Jurkat, Clone E6-1 (cell line): Measurements from ENCODE around the gene TSPOAP1. TPM values are rescaled to one million over a fixed set of nuclear protein-coding genes. Genes with fewer than 3 reads are reported as not detected.

ENCODE experiments used
- DNase-seq: peaks from one replicate; pipeline ENCODE4 v3.0.0-alpha.2; 2011; ENCODE audit warnings: low read depth, low spot score
- H3K4me3 ChIP-seq: 2 replicates; pipeline ENCODE4 v1.5.1; 2011; ENCODE audit warnings: mild to moderate bottlenecking, low read length, control low read depth, moderate library complexity
- polyA plus RNA-seq: library from polyadenylated mRNA; unstranded; fragments of >200 nt; gene quantifications from one replicate; pipeline ENCODE4 v1.2.1, GENCODE V29; 2012; ENCODE audit warnings: missing spikeins; ENCODE audit not compliant: insufficient read length, insufficient read depth

TSPOAP1 gene
- 13.8 TPM for polyA plus RNA-seq

GRCh38 chr17:58328195-58329034 is at the start of gene TSPOAP1:
Gene TSPOAP1, minus strand, starts transcription at chr17:58328795. Its CDS starts 875 bp downstream, at chr17:58327920.
- peak within 1 kb of the TSS; percentile 100 for H3K4me3 ChIP-seq
- peak; percentile 81 for DNase-seq

GRCh38 chr17:58377661-58378060 is 49.1 kb upstream of the TSPOAP1 start:
- DNase-seq: no peak
- no peak overlapping the region for H3K4me3 ChIP-seq

- DNase-seq: no peak
- H3K4me3 ChIP-seq: no peak overlapping the region
Measured at GRCh38 chr17:58377093-58377601, 48.6 kb upstream of the TSPOAP1 start.

GRCh38 chr17:58376472-58377000 is 47.9 kb upstream of the TSPOAP1 start:
- DNase-seq: no peak
- no peak overlapping the region for H3K4me3 ChIP-seq

GRCh38 chr17:58375811-58376210 is 47.2 kb upstream of the TSPOAP1 start:
- DNase-seq: no peak
- H3K4me3 ChIP-seq: no peak overlapping the region

GRCh38 chr17:58375256-58375655 is 46.7 kb upstream of the TSPOAP1 start:
- DNase-seq: no peak
- no peak overlapping the region for H3K4me3 ChIP-seq

GRCh38 chr17:58373923-58374322 is 45.3 kb upstream of the TSPOAP1 start:
- DNase-seq: no peak
- no peak overlapping the region for H3K4me3 ChIP-seq

- H3K4me3 ChIP-seq: no peak overlapping the region
Measured at GRCh38 chr17:58373003-58373402, 44.4 kb upstream of the TSPOAP1 start.

GRCh38 chr17:58371300-58371950 is 42.8 kb upstream of the TSPOAP1 start:
- H3K4me3 ChIP-seq: no peak overlapping the region
- DNase-seq: no peak

More at GRCh38 chr17:58373003-58373402, 44.4 kb upstream of the TSPOAP1 start:
- no peak for DNase-seq

GRCh38 chr17:58370716-58371115 is 42.1 kb upstream of the TSPOAP1 start:
- DNase-seq: no peak
- H3K4me3 ChIP-seq: no peak overlapping the region

- H3K4me3 ChIP-seq: no peak overlapping the region
- DNase-seq: no peak
Measured at GRCh38 chr17:58370309-58370708, 41.7 kb upstream of the TSPOAP1 start.

- H3K4me3 ChIP-seq: no peak overlapping the region
- DNase-seq: no peak
Measured at GRCh38 chr17:58369214-58370031, 40.8 kb upstream of the TSPOAP1 start.

- H3K4me3 ChIP-seq: no peak overlapping the region
Measured at GRCh38 chr17:58368860-58369213, 40.2 kb upstream of the TSPOAP1 start.

GRCh38 chr17:58367461-58367860 is 38.9 kb upstream of the TSPOAP1 start:
- no peak for DNase-seq
- no peak overlapping the region for H3K4me3 ChIP-seq

More at GRCh38 chr17:58368860-58369213, 40.2 kb upstream of the TSPOAP1 start:
- no peak for DNase-seq

- DNase-seq: no peak
- no peak overlapping the region for H3K4me3 ChIP-seq
Measured at GRCh38 chr17:58365980-58366595, 37.5 kb upstream of the TSPOAP1 start.

GRCh38 chr17:58365185-58365979 is 36.8 kb upstream of the TSPOAP1 start:
- H3K4me3 ChIP-seq: no peak overlapping the region
- no peak for DNase-seq

- DNase-seq: no peak
- H3K4me3 ChIP-seq: no peak overlapping the region
Measured at GRCh38 chr17:58364270-58364942, 35.8 kb upstream of the TSPOAP1 start.
